NCI-H1417 (cell line): ENCODE measurements around the gene RRAGA.
"Not testable (repeated sequence)": the region's sequence is repeated elsewhere in the genome, so short reads cannot be mapped to it uniquely, and the experiment has no call there.

Source experiments
- DNase-seq, 3 experiments: peaks; one replicate each; lab custom pipeline; 2025; lab: John Stamatoyannopoulos, UW

RRAGA gene

DNA sequence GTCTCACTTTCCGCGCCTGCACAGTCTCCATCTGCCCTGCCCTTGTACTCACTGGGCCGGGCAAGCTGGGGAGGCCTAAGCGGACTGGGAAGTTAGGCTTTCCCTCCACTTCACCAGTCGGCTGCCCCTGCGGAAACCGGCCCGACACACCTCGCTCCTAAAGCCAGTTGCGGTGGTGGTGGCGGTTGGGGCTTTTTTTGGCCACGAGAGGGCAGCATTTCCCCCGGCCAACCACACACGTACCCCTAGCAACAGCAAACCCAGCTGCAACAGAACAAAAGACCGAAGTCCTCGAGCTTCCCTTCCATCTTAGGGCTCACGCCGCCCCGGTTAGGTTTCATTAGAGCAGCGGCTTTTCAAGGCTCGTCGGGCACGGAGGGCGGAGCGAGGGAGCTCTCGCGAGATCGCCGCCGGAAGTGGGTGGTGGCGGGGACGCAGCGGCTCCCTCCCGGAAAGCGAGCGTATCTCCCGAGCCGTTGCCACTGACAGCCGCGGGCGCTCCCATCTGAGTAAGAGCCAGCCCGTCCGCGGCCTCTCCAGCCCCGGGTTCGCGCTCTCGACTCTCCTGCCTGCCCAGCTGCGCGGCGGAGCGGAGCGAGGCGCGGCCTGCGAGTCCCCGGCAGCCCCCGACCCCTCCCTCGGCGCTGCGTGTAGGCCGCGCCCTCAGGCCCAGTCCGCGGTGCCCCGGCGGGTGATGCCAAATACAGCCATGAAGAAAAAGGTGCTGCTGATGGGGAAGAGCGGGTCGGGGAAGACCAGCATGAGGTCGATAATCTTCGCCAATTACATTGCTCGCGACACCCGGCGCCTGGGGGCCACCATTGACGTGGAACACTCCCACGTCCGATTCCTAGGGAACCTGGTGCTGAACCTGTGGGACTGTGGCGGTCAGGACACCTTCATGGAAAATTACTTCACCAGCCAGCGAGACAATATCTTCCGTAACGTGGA is at the start of gene RRAGA:
RRAGA (plus strand) TSS at position 462 of the 951 bp plus-strand sequence; CDS start at position 695, 233 bp downstream.
- DNase-seq, result peak; percentile 91 to 97 (median 94)

- no peak for DNase-seq
Measured at GRCh38 chr9:19000133-19000532, 49.1 kb upstream of the RRAGA start.

- no peak for DNase-seq
Measured at GRCh38 chr9:19009391-19009965, 39.7 kb upstream of the RRAGA start.

GRCh38 chr9:19018201-19018600 is 31.0 kb upstream of the RRAGA start:
- no peak for DNase-seq

DNA sequence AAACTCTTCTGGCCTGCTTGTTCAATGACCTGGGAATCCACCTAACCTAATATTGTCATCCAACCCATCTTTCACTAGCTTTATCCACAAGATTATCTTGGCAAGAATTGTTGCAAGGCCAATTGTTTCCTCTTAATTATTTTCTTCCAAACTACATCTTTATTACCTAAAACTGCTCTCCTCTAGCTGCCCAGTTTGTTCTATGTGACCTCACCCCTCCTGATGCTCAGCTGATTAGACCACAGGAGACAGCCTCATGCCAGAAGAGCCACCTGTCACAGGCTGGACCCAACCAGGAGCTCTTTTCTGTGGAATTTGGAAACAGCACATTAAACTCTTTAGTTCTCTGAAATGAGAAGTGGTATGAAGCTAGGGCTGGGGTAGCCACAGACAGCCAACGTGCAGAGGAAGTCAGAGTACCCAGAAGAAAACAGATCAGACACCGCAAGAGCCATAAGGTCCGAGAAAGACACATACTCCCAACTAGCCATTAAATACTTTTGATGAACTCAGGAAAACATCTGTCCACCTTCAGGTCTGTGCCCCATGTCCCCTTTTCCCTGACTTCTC is 28.3 kb upstream of the RRAGA start:
- no peak for DNase-seq

DNA sequence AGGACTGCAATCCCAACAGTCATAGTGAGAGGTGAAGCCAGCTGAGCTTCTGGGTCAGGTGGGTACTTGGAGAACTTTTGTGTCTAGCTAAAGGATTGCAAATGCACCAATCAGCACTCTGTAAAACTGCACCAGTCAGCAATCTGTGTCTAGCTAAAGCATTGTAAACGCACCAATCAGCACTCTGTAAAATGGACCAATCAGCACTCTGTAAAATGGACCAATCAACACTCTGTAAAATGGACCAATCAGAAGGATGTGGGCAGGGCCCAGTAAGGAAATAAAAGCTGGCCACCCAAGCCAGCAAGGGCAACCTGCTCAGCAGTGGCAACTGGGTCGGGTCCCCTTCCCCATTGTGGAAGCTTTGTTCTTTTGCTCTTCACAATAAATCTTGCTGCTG is 27.6 kb upstream of the RRAGA start:
- DNase-seq, result not testable (repeated sequence)

GRCh38 chr9:19022206-19022605 is 27.0 kb upstream of the RRAGA start:
- DNase-seq, result no peak

DNA sequence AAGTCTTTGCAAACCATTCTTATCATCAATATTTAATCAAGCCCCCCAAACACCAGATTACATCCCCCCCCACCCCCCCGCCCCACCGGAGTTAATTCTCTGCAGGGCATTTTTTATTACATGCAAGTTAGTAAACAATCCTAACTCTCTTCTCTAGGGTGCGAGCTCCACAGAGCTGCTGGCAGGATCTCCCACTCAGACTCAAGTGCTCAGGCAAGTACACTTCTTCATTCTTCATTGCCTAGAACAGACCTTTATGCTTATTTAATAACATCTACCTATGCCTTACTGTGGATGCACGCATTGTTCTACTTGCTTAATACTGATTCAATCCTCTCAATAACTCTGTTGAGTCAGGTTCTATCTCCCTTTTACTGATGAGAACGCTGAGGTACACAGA is 26.1 kb upstream of the RRAGA start:
- DNase-seq, result no peak

DNA sequence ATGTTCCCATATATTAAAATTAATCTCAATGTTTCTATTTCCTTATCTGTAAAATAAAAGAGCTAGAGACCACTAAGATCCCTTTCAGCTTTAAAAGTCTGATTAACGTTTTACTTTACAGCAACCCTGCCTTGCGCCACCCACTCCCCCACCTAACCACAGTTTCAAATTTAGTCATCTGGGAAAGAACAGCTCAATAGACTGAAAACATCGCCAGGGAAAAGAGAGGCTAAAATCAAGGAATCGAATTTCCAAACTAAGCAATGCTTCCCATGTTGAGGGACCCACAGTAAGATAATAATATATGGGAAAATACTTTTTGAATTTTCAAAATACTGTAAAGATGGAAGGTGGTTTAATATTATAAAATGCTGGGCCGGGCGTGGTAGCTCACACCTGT is 22.9 kb upstream of the RRAGA start:
- no peak for DNase-seq

DNA sequence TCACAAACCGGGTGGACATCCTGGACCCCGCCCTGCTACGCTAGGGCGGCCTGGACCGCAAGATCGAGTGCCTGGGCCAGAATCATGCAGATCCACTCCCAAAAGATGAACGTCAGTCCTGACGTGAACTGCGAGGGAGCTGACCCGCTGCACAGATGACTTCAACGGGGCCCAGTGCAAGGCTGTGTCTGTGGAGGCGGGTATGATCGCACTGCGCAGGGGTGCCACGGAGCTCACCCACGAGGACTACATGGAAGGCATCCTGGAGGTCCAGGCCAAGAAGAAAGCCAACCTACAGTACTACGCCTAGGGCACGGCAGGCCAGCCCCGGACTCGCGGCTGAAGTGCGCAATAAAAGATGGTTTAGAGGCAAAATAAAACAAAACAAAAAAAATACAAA is 21.4 kb upstream of the RRAGA start:
- no peak for DNase-seq

- peak; percentile 37 to 76 (median 65) for DNase-seq
Measured at GRCh38 chr9:19028835-19029451, 20.3 kb upstream of the RRAGA start.

GRCh38 chr9:19030899-19031298 is 18.3 kb upstream of the RRAGA start:
- no peak for DNase-seq

GRCh38 chr9:19032406-19032805 is 16.8 kb upstream of the RRAGA start:
- peak in 1 of 3 experiments; percentile 46 for DNase-seq

DNA sequence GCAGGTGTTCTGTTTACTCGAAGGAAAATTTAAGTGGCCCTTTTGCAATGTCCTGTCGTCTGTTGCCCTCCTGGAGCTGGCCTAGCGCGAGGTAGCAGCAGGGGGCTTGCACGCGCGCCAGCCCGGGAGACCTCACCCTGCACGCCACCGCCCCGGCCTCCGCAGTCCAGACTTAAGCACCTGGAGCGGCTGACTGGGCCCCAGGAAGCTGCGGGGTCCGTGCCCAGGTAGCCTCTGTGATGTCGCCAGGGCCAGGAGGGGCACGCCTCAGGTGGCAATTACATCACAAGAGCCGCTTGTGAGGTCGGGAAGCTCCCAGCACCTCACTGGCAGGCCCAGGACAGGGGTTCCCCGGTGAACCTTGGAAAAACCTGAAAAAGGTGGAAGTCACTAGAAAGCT is 16.2 kb upstream of the RRAGA start, which contains the start of gene SAXO1:
SAXO1 (minus strand) TSS at position 195 of the 400 bp plus-strand sequence. CDS start 301 bp downstream, outside the sequence.
- no peak for DNase-seq

GRCh38 chr9:19036611-19037010 is 12.6 kb upstream of the RRAGA start:
- DNase-seq, result no peak

- DNase-seq, result peak in 2 of 3 experiments; percentile 9 to 62
Measured at GRCh38 chr9:19049917-19050636, 850 bp downstream of the RRAGA start.

- no peak for DNase-seq
Measured at GRCh38 chr9:19050637-19051591, 1.7 kb downstream of the RRAGA start.

GRCh38 chr9:19057033-19057432 is 7.8 kb downstream of the RRAGA start:
- no peak for DNase-seq

GRCh38 chr9:19074229-19074628 is 25.0 kb downstream of the RRAGA start:
- DNase-seq, result no peak

- DNase-seq, result no peak
Measured at GRCh38 chr9:19074836-19075235, 25.6 kb downstream of the RRAGA start.
